Fibroblast of lung (primary cell): ENCODE data around the gene SCN2A.

Experiments used
- EZH2 ChIP-seq: IDR thresholded peaks from 2 replicates; pipeline ENCODE4 v1.5.1; 2012; ENCODE audit warnings: low read length, control low read depth, mild to moderate bottlenecking; ENCODE audit errors: missing control alignments
- TF ChIP-seq, protein P1 (sequence below), 2 donors: IDR thresholded peaks in 1 of 2; conservative IDR thresholded peaks in 1 of 2; 1 replicate in 1 of 2; 2 replicates in 1 of 2; pipeline ENCODE4 v1.5.1; 2011 to 2012; ENCODE audit warnings: low read length in 2 of 2, control low read depth in 1 of 2, inconsistent platforms in 1 of 2, low read depth in 1 of 2, mild to moderate bottlenecking in 1 of 2

DNA sequence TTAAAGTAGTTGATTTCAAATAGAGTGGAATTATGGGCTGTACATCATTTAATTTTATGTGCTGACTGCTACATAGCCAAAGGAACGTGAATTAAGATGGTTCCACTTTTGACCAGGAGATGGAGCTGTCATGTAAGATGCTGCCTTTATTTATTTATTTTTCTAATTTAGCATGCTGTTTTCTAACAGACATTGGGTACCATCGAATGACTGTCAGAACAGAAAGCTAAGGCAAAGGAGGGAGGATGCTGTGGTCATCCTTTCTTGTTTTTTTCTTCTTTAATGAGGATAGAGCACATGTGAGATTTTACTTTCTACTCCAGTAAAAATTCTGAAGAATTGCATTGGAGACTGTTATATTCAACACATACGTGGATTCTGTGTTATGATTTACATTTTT is at the start of gene SCN2A:
- TF ChIP-seq, protein P1, sequence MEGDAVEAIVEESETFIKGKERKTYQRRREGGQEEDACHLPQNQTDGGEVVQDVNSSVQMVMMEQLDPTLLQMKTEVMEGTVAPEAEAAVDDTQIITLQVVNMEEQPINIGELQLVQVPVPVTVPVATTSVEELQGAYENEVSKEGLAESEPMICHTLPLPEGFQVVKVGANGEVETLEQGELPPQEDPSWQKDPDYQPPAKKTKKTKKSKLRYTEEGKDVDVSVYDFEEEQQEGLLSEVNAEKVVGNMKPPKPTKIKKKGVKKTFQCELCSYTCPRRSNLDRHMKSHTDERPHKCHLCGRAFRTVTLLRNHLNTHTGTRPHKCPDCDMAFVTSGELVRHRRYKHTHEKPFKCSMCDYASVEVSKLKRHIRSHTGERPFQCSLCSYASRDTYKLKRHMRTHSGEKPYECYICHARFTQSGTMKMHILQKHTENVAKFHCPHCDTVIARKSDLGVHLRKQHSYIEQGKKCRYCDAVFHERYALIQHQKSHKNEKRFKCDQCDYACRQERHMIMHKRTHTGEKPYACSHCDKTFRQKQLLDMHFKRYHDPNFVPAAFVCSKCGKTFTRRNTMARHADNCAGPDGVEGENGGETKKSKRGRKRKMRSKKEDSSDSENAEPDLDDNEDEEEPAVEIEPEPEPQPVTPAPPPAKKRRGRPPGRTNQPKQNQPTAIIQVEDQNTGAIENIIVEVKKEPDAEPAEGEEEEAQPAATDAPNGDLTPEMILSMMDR (conservative IDR thresholded peaks at IDR 0.05 in 1 of 2, IDR thresholded peaks at IDR 0.05 in 1 of 2; ENCODE audit: low read depth in 1 of 2, low read length in 2 of 2): peak; percentile 55 to 57
- no peak for TF ChIP-seq EZH2
